ENCODE data around the gene DARS1. TPM values are rescaled to one million over a fixed set of nuclear protein-coding genes. Genes with fewer than 3 reads are reported as not detected.

Gene DARS1
- 10 to 100 TPM; 43.7 to 56.7 (median 50.3) TPM for total RNA-seq

- H3K4me1 ChIP-seq = peaks cover 0 to 33% (median 6%) of the 10 kb centered on the region in 4 donors
- H3K36me3 ChIP-seq = peaks cover 0 to 25% (median 0%) of the 10 kb centered on the region in 3 donors
- H3K27me3 ChIP-seq = no peaks in the 10 kb centered on the region
- H3K27ac ChIP-seq = peak within 1 kb of the TSS; percentile 80 to 98 (median 95)
- peak within 1 kb of the TSS; percentile 75 to 94 (median 85) for H3K4me3 ChIP-seq
- TF ChIP-seq, protein P1, sequence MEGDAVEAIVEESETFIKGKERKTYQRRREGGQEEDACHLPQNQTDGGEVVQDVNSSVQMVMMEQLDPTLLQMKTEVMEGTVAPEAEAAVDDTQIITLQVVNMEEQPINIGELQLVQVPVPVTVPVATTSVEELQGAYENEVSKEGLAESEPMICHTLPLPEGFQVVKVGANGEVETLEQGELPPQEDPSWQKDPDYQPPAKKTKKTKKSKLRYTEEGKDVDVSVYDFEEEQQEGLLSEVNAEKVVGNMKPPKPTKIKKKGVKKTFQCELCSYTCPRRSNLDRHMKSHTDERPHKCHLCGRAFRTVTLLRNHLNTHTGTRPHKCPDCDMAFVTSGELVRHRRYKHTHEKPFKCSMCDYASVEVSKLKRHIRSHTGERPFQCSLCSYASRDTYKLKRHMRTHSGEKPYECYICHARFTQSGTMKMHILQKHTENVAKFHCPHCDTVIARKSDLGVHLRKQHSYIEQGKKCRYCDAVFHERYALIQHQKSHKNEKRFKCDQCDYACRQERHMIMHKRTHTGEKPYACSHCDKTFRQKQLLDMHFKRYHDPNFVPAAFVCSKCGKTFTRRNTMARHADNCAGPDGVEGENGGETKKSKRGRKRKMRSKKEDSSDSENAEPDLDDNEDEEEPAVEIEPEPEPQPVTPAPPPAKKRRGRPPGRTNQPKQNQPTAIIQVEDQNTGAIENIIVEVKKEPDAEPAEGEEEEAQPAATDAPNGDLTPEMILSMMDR (IDR thresholded peaks at IDR 0.05) = no peak
- TF ChIP-seq EP300 (IDR thresholded peaks at IDR 0.05) (peak; percentile 42 to 88), POLR2A (IDR thresholded peaks at IDR 0.05) (peak; percentile 21 to 55)
- DNase-seq (ENCODE audit: low spot score in 2 of 2) = peak; percentile 79 to 84
- WGBS, 2 donors = 0 to 1% methylated on average over 45 to 62 of the region's 64 CpGs
- H3K9me3 ChIP-seq = no peaks in the 10 kb centered on the region
These were observed at the start of gene DARS1 for GRCh38 chr2:135985018-135985825. Gene DARS1, minus strand, starts transcription at chr2:135985626. Its CDS starts 158 bp downstream, at chr2:135985468.

DNA sequence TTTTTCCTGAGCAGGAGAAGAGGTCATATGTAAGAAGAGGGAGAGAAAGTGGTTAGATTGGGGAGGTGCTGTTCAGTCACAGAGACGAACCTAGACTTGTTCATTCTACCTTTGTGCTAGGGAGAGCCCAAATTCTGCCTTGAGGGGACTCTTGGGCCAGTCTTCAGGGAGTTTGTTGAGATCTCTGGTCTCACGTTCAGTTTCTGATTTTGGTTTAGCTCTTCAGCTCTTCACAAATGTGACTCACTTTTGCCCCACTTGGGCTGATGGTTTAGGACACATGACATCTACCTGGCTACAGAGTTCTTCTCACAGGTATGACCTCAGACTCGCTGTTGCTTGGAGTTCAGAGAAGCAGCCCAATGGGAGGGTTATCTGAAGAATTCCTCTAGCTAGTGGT is 49.2 kb upstream of the DARS1 start:
- H3K4me1 ChIP-seq = no peaks in the 10 kb centered on the region
- TF ChIP-seq POLR2A (IDR thresholded peaks at IDR 0.05) (no peak), EP300 (IDR thresholded peaks at IDR 0.05) (no peak)
- TF ChIP-seq, protein P1 (IDR thresholded peaks at IDR 0.05) = no peak

DNA sequence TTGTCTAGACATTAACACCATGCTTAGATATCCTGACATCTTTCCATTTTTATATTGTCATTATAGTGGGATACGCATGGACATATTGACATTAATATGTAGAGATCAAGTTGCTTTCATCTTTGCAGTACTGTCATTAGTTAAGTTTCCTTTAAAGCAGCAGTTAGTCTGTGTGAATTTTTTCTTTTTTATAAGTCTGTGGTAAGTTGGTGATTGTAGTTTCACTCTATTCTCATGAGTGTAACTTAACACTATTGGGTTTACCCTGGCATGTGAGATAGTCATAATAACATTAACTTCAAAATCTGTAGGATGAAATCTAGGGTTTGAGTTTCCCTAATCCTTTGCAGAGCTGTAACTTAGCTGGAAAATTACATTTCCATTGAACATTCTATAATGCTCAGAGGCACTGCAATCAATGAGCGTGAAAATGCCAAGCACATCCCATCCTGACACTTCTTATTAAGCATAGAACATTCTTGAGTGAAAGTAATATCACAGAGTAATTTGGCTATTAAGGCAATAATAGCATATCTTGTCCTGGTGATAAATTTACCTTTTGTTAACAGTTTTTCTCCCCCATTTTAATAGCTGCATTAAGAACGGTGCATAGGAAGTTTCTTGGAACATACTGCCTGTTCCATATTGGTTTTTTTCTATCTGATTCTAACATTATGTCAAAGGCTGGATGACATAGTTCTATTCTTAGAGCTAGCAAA is 47.5 kb upstream of the DARS1 start:
- Histone ChIP-seq H3K9me3 (no peaks in the 10 kb centered on the region), H3K27ac (no peak overlapping the region), H3K4me1 (no peaks in the 10 kb centered on the region), H3K27me3 (no peaks in the 10 kb centered on the region), H3K4me3 (no peak overlapping the region), H3K36me3 (no peaks in the 10 kb centered on the region)
- no peak for DNase-seq (ENCODE audit: low spot score in 2 of 2)
- TF ChIP-seq, protein P1 (IDR thresholded peaks at IDR 0.05) = no peak
- TF ChIP-seq EP300 (IDR thresholded peaks at IDR 0.05) (no peak), POLR2A (IDR thresholded peaks at IDR 0.05) (no peak)
- 94 to 95% methylated on average over 3 of the region's 3 CpGs for WGBS, 2 donors

More for the DNA sequence above, 49.2 kb upstream of the DARS1 start:
- 87 to 94% methylated on average over 3 of the region's 3 CpGs for WGBS, 2 donors
- Histone ChIP-seq H3K4me3 (no peak overlapping the region), H3K36me3 (no peaks in the 10 kb centered on the region), H3K27me3 (no peaks in the 10 kb centered on the region), H3K27ac (no peak overlapping the region), H3K9me3 (no peaks in the 10 kb centered on the region)
- DNase-seq (ENCODE audit: low spot score in 2 of 2) = no peak

DNA sequence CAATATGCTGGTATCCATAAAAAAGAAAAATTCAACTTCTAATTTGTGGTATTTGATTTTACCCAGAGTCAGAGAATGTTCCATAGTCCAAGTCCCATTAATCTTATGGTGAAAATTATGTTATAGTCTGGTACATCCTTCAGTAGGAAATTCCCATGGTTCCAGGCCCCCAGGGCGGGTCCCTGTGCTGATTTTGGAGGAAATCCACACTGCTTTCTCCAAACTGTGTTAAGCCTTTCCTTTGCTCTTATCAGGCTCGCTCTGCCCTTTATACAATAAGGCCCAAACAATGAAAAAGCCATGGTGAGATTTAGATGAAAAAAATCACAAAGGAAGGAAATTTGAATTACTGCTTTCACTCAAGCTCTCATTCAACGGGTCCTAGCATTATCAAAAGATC is 46.8 kb upstream of the DARS1 start:
- no peaks in the 10 kb centered on the region for H3K4me1 ChIP-seq
- no peaks in the 10 kb centered on the region for H3K36me3 ChIP-seq
- H3K27me3 ChIP-seq = no peaks in the 10 kb centered on the region
- no peak for DNase-seq (ENCODE audit: low spot score in 2 of 2)
- 41 to 53% methylated on average over 3 of the region's 3 CpGs for WGBS, 2 donors
- H3K9me3 ChIP-seq = no peaks in the 10 kb centered on the region
- H3K27ac ChIP-seq = no peak overlapping the region
- no peak for TF ChIP-seq POLR2A (IDR thresholded peaks at IDR 0.05)
- TF ChIP-seq, protein P1 (IDR thresholded peaks at IDR 0.05) = no peak
- TF ChIP-seq EP300 (IDR thresholded peaks at IDR 0.05) = no peak
- no peak overlapping the region for H3K4me3 ChIP-seq

GRCh38 chr2:136031711-136032110 is 46.3 kb upstream of the DARS1 start:
- WGBS, 2 donors = 63 to 77% methylated on average over 7 of the region's 7 CpGs
- H3K4me1 ChIP-seq = no peaks in the 10 kb centered on the region

More at GRCh38 chr2:136031711-136032110, 46.3 kb upstream of the DARS1 start:
- no peaks in the 10 kb centered on the region for H3K27me3 ChIP-seq
- H3K36me3 ChIP-seq = no peaks in the 10 kb centered on the region
- H3K9me3 ChIP-seq = no peaks in the 10 kb centered on the region
- no peak overlapping the region for H3K4me3 ChIP-seq
- no peak for DNase-seq (ENCODE audit: low spot score in 2 of 2)
- no peak for TF ChIP-seq EP300 (IDR thresholded peaks at IDR 0.05)
- TF ChIP-seq POLR2A (IDR thresholded peaks at IDR 0.05) = no peak
- TF ChIP-seq, protein P1 (IDR thresholded peaks at IDR 0.05) = no peak
- H3K27ac ChIP-seq = no peak overlapping the region

Measured in tibial nerve (tissue), 4 donors.